GM12878 (cell line): ENCODE measurements around the gene DOHH. TPM values are rescaled to one million over a fixed set of nuclear protein-coding genes. Genes with fewer than 3 reads are reported as not detected.

ENCODE experiments used
- BHLHE40 ChIP-seq, 2 experiments: fragments of 450-650 bp in 1 of 2; IDR thresholded peaks; 2 replicates each; pipeline ENCODE4 v1.6.1; 2011 to 2017; ENCODE audit warnings: low read depth in 2 of 2, borderline replicate concordance in 1 of 2, improper control_type of control experiment in 1 of 2, low read length in 1 of 2, mild to moderate bottlenecking in 1 of 2
- BRCA1 ChIP-seq: IDR thresholded peaks from 2 replicates; pipeline ENCODE4 v1.6.1; 2011; ENCODE audit warnings: low read depth, low read length, improper control_type of control experiment
- CBX5 ChIP-seq: sonication (generic); IDR thresholded peaks from 2 replicates; pipeline ENCODE4 v1.6.1; 2016; ENCODE audit warnings: low read depth, moderate library complexity, mild to moderate bottlenecking, inconsistent platforms
- CHD4 ChIP-seq: fragments of 200-600 bp; sonication (generic); IDR thresholded peaks from 2 replicates; pipeline ENCODE4 v1.6.1; 2016; ENCODE audit warnings: mild to moderate bottlenecking
- DPF2 ChIP-seq: fragments of 450-650 bp; IDR thresholded peaks from 2 replicates; pipeline ENCODE4 v1.6.1; 2017; ENCODE audit warnings: mild to moderate bottlenecking
- EED ChIP-seq: sonication (generic); IDR thresholded peaks from 2 replicates; pipeline ENCODE4 v1.6.1; 2016; ENCODE audit warnings: antibody characterized with exemption, low read depth
- GATAD2B ChIP-seq: fragments of 450-650 bp; conservative IDR thresholded peaks from 2 replicates; pipeline ENCODE4 v1.6.1; 2017; ENCODE audit warnings: low read depth, mild to moderate bottlenecking, moderate library complexity
- HDAC6 ChIP-seq: fragments of 200-600 bp; sonication (generic); IDR thresholded peaks from one replicate; pipeline ENCODE4 v1.8.0; 2017; ENCODE audit warnings: antibody characterized with exemption; ENCODE audit not compliant: unreplicated experiment
- NR2C1 ChIP-seq: fragments of 450-650 bp; IDR thresholded peaks from 2 replicates; pipeline ENCODE4 v1.6.1; 2017; ENCODE audit warnings: antibody characterized with exemption, mild to moderate bottlenecking, moderate library complexity
- POLR2AphosphoS2 ChIP-seq: IDR thresholded peaks from 2 replicates; pipeline ENCODE4 v1.6.1; 2011; ENCODE audit warnings: low read depth, mild to moderate bottlenecking, low read length, improper control_type of control experiment, moderate library complexity
- RAD21 ChIP-seq: IDR thresholded peaks from 2 replicates; pipeline ENCODE4 v1.6.1; 2011; ENCODE audit warnings: mild to moderate bottlenecking, low read depth, low read length, moderate library complexity; ENCODE audit not compliant: insufficient read depth
- TBL1XR1 ChIP-seq: IDR thresholded peaks from 2 replicates; pipeline ENCODE4 v1.6.1; 2012; ENCODE audit warnings: low read depth, low read length, improper control_type of control experiment
- TCF12 ChIP-seq: IDR thresholded peaks from 2 replicates; pipeline ENCODE4 v1.6.1; 2011; ENCODE audit warnings: low read depth, mild to moderate bottlenecking, low read length
- TCF3 ChIP-seq: IDR thresholded peaks from 2 replicates; pipeline ENCODE4 v1.6.1; 2012; ENCODE audit warnings: low read depth, mild to moderate bottlenecking, low read length, borderline replicate concordance; ENCODE audit not compliant: insufficient read depth
- polyA plus RNA-seq, 11 experiments: library from polyadenylated mRNA; depleted of rRNA in 4 of 11; unstranded in 6 of 11; stranded (reverse) in 5 of 11; fragments of >200 nt; fragmentation: Nextera tagmentation in 4 of 11; fragmentation: Illumina TruSeq in 1 of 11; extraction: Ambion mirVana in 4 of 11; extraction: Trizol in 1 of 11; gene quantifications; 1 replicate in 1 of 11; 2 replicates in 10 of 11; pipeline versions ENCODE4 v1.2.1 to v1.2.3, GENCODE V29; 2011 to 2016; ENCODE audit warnings: inconsistent platforms in 2 of 11, missing spikeins in 2 of 11, low read depth in 1 of 11
- total RNA-seq, 4 experiments: library from RNA; depleted of rRNA in 3 of 4; stranded (reverse); fragments of >200 nt in 3 of 4; fragmentation: Illumina TruSeq in 1 of 4; extraction: Trizol in 1 of 4; gene quantifications; 2 replicates each; pipeline versions ENCODE4 v1.2.1 to v1.2.3, GENCODE V29; 2013 to 2021
- TF ChIP-seq, protein P1 (sequence below): fragments of 450-650 bp; IDR thresholded peaks from 2 replicates; pipeline ENCODE4 v1.6.1; 2016; ENCODE audit warnings: mild to moderate bottlenecking, moderate library complexity, borderline replicate concordance
- TF ChIP-seq, protein P2 (sequence below): fragments of 450-650 bp; formaldehyde crosslinking; IDR thresholded peaks from 2 replicates; pipeline ENCODE4 v1.4.0; 2020; ENCODE audit warnings: mild to moderate bottlenecking, moderate library complexity
- TF ChIP-seq, protein P3 (sequence below): fragments of 450-650 bp; conservative IDR thresholded peaks from 2 replicates; pipeline ENCODE4 v1.6.1; 2017; ENCODE audit warnings: mild to moderate bottlenecking, moderate library complexity

DOHH gene
- total and polyA plus RNA-seq, 10 of the 15 experiments (the other 5 are each of a cell fraction or from before 2014, with no cell fraction given), result 0.11 to 28.6 (median 11.7) TPM

DNA sequence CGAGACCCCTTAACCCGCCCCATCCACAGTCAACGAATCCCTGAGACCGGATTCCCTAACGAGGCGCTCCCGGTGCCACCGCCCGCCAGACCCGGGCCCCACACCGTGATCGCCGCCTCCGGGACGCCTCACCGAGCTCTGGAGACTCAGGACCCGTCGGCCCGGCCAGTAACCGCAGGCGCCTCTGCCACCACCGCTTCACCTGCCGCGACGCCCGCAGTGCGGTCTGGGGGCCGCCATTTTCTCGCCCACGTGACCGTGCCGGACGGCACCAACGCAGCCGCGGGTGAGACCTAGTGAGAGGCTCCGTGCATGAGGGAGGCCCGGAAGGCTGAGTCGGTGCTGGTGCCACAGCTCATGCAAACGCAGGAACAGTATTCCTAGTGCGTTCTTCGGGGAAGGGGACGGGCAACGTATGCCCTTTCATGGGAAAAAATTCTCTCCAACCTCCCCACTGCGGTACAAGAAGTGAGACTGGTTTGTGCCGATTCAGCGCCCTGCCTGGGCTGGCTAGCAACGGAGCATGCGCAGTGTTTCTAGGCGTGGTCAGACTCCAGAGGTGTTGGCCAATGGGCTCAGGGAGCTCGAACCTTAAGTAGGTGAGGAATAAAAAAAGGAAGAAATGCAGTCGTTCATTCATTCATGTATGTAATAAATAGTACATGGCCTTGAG, at the start of gene DOHH (continued):
- TF ChIP-seq, protein P1, sequence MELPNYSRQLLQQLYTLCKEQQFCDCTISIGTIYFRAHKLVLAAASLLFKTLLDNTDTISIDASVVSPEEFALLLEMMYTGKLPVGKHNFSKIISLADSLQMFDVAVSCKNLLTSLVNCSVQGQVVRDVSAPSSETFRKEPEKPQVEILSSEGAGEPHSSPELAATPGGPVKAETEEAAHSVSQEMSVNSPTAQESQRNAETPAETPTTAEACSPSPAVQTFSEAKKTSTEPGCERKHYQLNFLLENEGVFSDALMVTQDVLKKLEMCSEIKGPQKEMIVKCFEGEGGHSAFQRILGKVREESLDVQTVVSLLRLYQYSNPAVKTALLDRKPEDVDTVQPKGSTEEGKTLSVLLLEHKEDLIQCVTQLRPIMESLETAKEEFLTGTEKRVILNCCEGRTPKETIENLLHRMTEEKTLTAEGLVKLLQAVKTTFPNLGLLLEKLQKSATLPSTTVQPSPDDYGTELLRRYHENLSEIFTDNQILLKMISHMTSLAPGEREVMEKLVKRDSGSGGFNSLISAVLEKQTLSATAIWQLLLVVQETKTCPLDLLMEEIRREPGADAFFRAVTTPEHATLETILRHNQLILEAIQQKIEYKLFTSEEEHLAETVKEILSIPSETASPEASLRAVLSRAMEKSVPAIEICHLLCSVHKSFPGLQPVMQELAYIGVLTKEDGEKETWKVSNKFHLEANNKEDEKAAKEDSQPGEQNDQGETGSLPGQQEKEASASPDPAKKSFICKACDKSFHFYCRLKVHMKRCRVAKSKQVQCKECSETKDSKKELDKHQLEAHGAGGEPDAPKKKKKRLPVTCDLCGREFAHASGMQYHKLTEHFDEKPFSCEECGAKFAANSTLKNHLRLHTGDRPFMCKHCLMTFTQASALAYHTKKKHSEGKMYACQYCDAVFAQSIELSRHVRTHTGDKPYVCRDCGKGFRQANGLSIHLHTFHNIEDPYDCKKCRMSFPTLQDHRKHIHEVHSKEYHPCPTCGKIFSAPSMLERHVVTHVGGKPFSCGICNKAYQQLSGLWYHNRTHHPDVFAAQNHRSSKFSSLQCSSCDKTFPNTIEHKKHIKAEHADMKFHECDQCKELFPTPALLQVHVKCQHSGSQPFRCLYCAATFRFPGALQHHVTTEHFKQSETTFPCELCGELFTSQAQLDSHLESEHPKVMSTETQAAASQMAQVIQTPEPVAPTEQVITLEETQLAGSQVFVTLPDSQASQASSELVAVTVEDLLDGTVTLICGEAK, result peak; percentile 62; the same call in 1 of the 2 replicates
- peak; percentile 44; the same call in 1 of the 2 replicates for TF ChIP-seq EED
- TF ChIP-seq, protein P2, sequence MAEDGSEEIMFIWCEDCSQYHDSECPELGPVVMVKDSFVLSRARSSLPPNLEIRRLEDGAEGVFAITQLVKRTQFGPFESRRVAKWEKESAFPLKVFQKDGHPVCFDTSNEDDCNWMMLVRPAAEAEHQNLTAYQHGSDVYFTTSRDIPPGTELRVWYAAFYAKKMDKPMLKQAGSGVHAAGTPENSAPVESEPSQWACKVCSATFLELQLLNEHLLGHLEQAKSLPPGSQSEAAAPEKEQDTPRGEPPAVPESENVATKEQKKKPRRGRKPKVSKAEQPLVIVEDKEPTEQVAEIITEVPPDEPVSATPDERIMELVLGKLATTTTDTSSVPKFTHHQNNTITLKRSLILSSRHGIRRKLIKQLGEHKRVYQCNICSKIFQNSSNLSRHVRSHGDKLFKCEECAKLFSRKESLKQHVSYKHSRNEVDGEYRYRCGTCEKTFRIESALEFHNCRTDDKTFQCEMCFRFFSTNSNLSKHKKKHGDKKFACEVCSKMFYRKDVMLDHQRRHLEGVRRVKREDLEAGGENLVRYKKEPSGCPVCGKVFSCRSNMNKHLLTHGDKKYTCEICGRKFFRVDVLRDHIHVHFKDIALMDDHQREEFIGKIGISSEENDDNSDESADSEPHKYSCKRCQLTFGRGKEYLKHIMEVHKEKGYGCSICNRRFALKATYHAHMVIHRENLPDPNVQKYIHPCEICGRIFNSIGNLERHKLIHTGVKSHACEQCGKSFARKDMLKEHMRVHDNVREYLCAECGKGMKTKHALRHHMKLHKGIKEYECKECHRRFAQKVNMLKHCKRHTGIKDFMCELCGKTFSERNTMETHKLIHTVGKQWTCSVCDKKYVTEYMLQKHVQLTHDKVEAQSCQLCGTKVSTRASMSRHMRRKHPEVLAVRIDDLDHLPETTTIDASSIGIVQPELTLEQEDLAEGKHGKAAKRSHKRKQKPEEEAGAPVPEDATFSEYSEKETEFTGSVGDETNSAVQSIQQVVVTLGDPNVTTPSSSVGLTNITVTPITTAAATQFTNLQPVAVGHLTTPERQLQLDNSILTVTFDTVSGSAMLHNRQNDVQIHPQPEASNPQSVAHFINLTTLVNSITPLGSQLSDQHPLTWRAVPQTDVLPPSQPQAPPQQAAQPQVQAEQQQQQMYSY (CRISPR knock-in tag), result no peak
- no peak for TF ChIP-seq CBX5
- TF ChIP-seq TCF12, result peak; percentile 79; the same call in 1 of the 2 replicates
- peak; percentile 41; the same call in 1 of the 2 replicates for TF ChIP-seq BRCA1
- 0 out of 2 replicates have a peak, but pooled peaks have one; percentile 65 for TF ChIP-seq TCF3
- peak; percentile 75; the same call in 1 of the 2 replicates for TF ChIP-seq GATAD2B
- TF ChIP-seq DPF2, result peak; percentile 85
- TF ChIP-seq NR2C1, result peak; percentile 38; the same call in 1 of the 2 replicates
- TF ChIP-seq, protein P3, sequence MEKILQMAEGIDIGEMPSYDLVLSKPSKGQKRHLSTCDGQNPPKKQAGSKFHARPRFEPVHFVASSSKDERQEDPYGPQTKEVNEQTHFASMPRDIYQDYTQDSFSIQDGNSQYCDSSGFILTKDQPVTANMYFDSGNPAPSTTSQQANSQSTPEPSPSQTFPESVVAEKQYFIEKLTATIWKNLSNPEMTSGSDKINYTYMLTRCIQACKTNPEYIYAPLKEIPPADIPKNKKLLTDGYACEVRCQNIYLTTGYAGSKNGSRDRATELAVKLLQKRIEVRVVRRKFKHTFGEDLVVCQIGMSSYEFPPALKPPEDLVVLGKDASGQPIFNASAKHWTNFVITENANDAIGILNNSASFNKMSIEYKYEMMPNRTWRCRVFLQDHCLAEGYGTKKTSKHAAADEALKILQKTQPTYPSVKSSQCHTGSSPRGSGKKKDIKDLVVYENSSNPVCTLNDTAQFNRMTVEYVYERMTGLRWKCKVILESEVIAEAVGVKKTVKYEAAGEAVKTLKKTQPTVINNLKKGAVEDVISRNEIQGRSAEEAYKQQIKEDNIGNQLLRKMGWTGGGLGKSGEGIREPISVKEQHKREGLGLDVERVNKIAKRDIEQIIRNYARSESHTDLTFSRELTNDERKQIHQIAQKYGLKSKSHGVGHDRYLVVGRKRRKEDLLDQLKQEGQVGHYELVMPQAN, result peak; percentile 96
- TF ChIP-seq HDAC6, result no peak
- TF ChIP-seq TBL1XR1, result peak; percentile 44
- no peak for TF ChIP-seq CHD4
- TF ChIP-seq BHLHE40 (IDR thresholded peaks at IDR 0.05; ENCODE audit: borderline replicate concordance in 1 of 2, low read depth in 2 of 2, low read length in 1 of 2), result peak; percentile 99
- TF ChIP-seq RAD21, result no peak
- 0 out of 2 replicates have a peak, but pooled peaks have one; percentile 38 for TF ChIP-seq POLR2AphosphoS2
